ENCODE measurements around the gene ZNF417. TPM values are rescaled to one million over a fixed set of nuclear protein-coding genes. Genes with fewer than 3 reads are reported as not detected.
A peak's percentile ranks its signal among the peaks of the same experiment; 100 is the strongest.
"Not testable (repeated sequence)": the region's sequence is repeated elsewhere in the genome, so short reads cannot be mapped to it uniquely, and the experiment has no call there.

Gene ZNF417
- 14.4 and 22.1 TPM in 2 replicates for total RNA-seq
- polyA plus RNA-seq = 4.6 and 5.9 TPM in 2 replicates
- 3.4 and 4.5 TPM in 2 replicates for polyA plus RNA-seq (2012)
- polyA minus RNA-seq (ENCODE audit: low replicate concordance) = 6.2 and 13.3 TPM in 2 replicates

DNA sequence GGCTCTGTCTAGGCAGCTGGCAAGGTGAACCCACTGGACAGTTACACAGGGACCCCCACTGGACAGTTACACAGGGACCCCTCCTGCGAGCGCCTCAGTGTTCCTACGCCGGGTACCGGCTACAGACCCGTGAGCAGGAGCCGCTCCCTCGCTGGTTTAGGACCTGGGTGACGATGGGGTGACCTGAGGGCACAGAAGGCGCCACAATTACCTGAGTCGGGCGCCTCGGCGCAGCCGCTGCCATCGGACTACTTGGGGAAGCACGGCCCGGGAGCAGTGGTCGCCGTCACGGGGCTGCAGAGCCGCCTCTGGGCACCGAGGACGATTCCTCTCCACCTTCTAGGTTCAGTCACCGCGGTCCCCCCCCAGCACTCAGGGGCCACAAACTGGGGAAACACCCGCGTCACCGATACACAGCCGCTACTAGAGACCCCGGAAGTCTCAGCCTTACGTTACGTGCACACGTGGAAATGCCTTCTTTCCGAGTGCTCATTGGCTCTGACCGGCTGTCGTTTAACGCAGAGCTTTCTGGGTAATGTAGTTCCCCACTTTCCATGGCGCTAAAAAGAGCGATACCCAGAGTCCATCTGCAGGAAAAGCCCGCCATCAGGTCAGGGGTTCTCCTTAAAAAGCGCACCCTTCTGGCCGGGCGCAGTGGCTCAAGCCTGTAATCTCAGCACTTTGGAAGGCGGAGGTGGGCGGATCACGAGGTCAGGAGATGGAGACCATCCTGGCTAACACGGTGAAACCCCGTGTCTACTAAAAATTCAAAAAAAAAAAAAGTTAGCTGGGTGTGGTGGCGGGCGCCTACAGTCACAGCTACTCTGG lies at the start of gene ZNF417:
Gene ZNF417 (minus strand): TSS at position 425 of the 828 bp plus-strand sequence. CDS start 181 bp downstream, at position 244.
- Histone ChIP-seq H3K9ac (ENCODE audit: insufficient read depth, low read length) (peak within 1 kb of the TSS; percentile 73), H3K4me3 (replicated peaks in 1 of 4; ENCODE audit: control extremely low read depth in 1 of 4, insufficient read depth in 1 of 4, low read depth in 3 of 4, low read length in 4 of 4) (peak within 1 kb of the TSS; percentile 39 to 92 (median 85)), H3K4me2 (ENCODE audit: extremely low read depth, insufficient read depth, low read length) (peak within 1 kb of the TSS; percentile 68), H2AFZ (ENCODE audit: low read length) (peak within 1 kb of the TSS; percentile 43), H3K27ac (ENCODE audit: insufficient read depth, low read length) (peak within 1 kb of the TSS; percentile 77), H3K79me2 (ENCODE audit: control insufficient read depth, insufficient read depth, low read length) (peaks cover 17% of the 10 kb centered on the region)
- H3K36me3 ChIP-seq (ENCODE audit: control insufficient read depth, insufficient read depth, low read length); H3K9me3 ChIP-seq (ENCODE audit: control insufficient read depth, insufficient read depth, low read depth, low read length); H3K27me3 ChIP-seq (ENCODE audit: control insufficient read depth, insufficient read depth, low read length); H4K20me1 ChIP-seq (ENCODE audit: control insufficient read depth, extremely low read depth, insufficient read depth, low read length); H3K4me1 ChIP-seq (ENCODE audit: control insufficient read depth, extremely low read depth, insufficient read depth, low read length): not testable (repeated sequence)
- TF ChIP-seq, protein P1, sequence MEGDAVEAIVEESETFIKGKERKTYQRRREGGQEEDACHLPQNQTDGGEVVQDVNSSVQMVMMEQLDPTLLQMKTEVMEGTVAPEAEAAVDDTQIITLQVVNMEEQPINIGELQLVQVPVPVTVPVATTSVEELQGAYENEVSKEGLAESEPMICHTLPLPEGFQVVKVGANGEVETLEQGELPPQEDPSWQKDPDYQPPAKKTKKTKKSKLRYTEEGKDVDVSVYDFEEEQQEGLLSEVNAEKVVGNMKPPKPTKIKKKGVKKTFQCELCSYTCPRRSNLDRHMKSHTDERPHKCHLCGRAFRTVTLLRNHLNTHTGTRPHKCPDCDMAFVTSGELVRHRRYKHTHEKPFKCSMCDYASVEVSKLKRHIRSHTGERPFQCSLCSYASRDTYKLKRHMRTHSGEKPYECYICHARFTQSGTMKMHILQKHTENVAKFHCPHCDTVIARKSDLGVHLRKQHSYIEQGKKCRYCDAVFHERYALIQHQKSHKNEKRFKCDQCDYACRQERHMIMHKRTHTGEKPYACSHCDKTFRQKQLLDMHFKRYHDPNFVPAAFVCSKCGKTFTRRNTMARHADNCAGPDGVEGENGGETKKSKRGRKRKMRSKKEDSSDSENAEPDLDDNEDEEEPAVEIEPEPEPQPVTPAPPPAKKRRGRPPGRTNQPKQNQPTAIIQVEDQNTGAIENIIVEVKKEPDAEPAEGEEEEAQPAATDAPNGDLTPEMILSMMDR (conservative IDR thresholded peaks at IDR 0.05 in 1 of 2, IDR thresholded peaks at IDR 0.05 in 1 of 2; ENCODE audit: low read depth in 1 of 2, low read length in 2 of 2) = peak; percentile 7 to 35
- DNase-seq (ENCODE audit: low read depth in 2 of 2) = peak; percentile 96

DNA sequence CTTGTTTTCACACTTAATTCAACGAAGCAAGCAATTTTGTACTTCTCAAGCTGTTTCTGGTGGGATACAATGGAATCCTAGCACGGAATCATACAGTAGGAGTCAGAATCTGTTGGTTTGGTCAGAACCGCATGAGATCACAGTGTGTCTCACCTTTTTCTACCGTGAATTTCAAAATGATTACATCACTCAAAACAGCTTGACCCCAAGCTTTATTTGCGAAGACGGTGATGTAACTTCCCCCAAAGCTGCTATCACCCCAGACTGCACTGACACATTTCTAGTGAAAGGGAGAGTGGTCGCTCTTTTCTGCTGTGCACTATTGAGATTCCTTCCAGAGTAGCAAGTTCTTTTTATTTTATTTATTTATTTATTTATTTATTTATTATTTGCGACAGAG lies 48.4 kb upstream of the ZNF417 start:
- H3K4me1 ChIP-seq (ENCODE audit: control insufficient read depth, extremely low read depth, insufficient read depth, low read length) = no peaks in the 10 kb centered on the region
- no peak overlapping the region for H3K27ac ChIP-seq (ENCODE audit: insufficient read depth, low read length)
- H2AFZ ChIP-seq (ENCODE audit: low read length) = no peak overlapping the region
- H4K20me1 ChIP-seq (ENCODE audit: control insufficient read depth, extremely low read depth, insufficient read depth, low read length) = no peaks in the 10 kb centered on the region
- no peak overlapping the region for H3K9ac ChIP-seq (ENCODE audit: insufficient read depth, low read length)
- H3K4me3 ChIP-seq (replicated peaks in 1 of 4; ENCODE audit: control extremely low read depth in 1 of 4, insufficient read depth in 1 of 4, low read depth in 3 of 4, low read length in 4 of 4) = no peak overlapping the region
- no peaks in the 10 kb centered on the region for H3K27me3 ChIP-seq (ENCODE audit: control insufficient read depth, insufficient read depth, low read length)
- DNase-seq (ENCODE audit: low read depth in 2 of 2) = no peak
- H3K79me2 ChIP-seq (ENCODE audit: control insufficient read depth, insufficient read depth, low read length) = no peaks in the 10 kb centered on the region
- no peak overlapping the region for H3K4me2 ChIP-seq (ENCODE audit: extremely low read depth, insufficient read depth, low read length)
- no peaks in the 10 kb centered on the region for H3K9me3 ChIP-seq (ENCODE audit: control insufficient read depth, insufficient read depth, low read depth, low read length)
- H3K36me3 ChIP-seq (ENCODE audit: control insufficient read depth, insufficient read depth, low read length) = no peaks in the 10 kb centered on the region
- TF ChIP-seq EZH2 (IDR thresholded peaks at IDR 0.05; ENCODE audit: low read length, missing control alignments) = no peak
- TF ChIP-seq, protein P1 (conservative IDR thresholded peaks at IDR 0.05 in 1 of 2, IDR thresholded peaks at IDR 0.05 in 1 of 2; ENCODE audit: low read depth in 1 of 2, low read length in 2 of 2) = no peak

DNA sequence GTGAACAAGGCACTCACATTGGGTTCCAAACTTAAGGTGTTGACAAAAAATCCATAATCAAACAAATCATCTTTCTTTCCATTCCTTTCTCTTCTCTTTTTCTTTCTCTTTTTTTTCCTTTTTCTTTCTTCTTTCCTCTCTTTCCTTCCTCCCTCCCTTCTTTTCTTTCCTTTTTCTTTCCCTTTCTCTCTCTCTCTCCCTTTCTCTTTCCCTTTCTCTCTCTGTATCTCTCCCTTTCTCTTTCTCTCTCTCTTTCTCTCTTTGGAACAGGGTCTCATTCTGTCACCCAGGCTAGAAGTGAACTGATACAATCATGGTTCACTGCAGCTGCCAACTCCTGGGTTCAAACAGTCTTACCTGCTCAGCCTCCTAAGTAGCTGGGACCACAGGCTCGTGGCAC lies 45.4 kb upstream of the ZNF417 start:
- TF ChIP-seq, protein P1 (conservative IDR thresholded peaks at IDR 0.05 in 1 of 2, IDR thresholded peaks at IDR 0.05 in 1 of 2; ENCODE audit: low read depth in 1 of 2, low read length in 2 of 2) = no peak
- TF ChIP-seq EZH2 (IDR thresholded peaks at IDR 0.05; ENCODE audit: low read length, missing control alignments) = no peak
- Histone ChIP-seq H3K9ac (ENCODE audit: insufficient read depth, low read length) (no peak overlapping the region), H3K79me2 (ENCODE audit: control insufficient read depth, insufficient read depth, low read length) (no peaks in the 10 kb centered on the region), H3K27ac (ENCODE audit: insufficient read depth, low read length) (no peak overlapping the region), H3K4me3 (replicated peaks in 1 of 4; ENCODE audit: control extremely low read depth in 1 of 4, insufficient read depth in 1 of 4, low read depth in 3 of 4, low read length in 4 of 4) (no peak overlapping the region), H3K36me3 (ENCODE audit: control insufficient read depth, insufficient read depth, low read length) (no peaks in the 10 kb centered on the region), H3K9me3 (ENCODE audit: control insufficient read depth, insufficient read depth, low read depth, low read length) (no peaks in the 10 kb centered on the region), H2AFZ (ENCODE audit: low read length) (no peak overlapping the region), H3K4me1 (ENCODE audit: control insufficient read depth, extremely low read depth, insufficient read depth, low read length) (no peaks in the 10 kb centered on the region), H4K20me1 (ENCODE audit: control insufficient read depth, extremely low read depth, insufficient read depth, low read length) (no peaks in the 10 kb centered on the region), H3K4me2 (ENCODE audit: extremely low read depth, insufficient read depth, low read length) (no peak overlapping the region), H3K27me3 (ENCODE audit: control insufficient read depth, insufficient read depth, low read length) (no peaks in the 10 kb centered on the region)
- DNase-seq (ENCODE audit: low read depth in 2 of 2) = no peak

Measured in fibroblast of lung (primary cell).